Breast epithelium (tissue), 4 donors: Measurements from ENCODE around the gene POU2F3. TPM values are rescaled to one million over a fixed set of nuclear protein-coding genes. Genes with fewer than 3 reads are reported as not detected.
A peak's percentile ranks its signal among the peaks of the same experiment; 100 is the strongest.

Source experiments
- DNase-seq, 2 donors: peaks; one replicate each; pipeline ENCODE4 v3.0.0-alpha.2; 2019; ENCODE audit warnings: low spot score in 2 of 2
- H3K27ac ChIP-seq, 2 donors: fragments of 200-600 bp; sonication (generic) in 1 of 2; one replicate each; pipeline ENCODE4 v1.5.1; 2016 to 2019; ENCODE audit warnings: mild to moderate bottlenecking in 1 of 2
- H3K27me3 ChIP-seq, 2 donors: fragments of 200-600 bp; sonication (generic) in 1 of 2; one replicate each; pipeline versions ENCODE4 v1.5.1 to v1.6.0; 2017 to 2019; ENCODE audit warnings: control low read depth in 1 of 2, mild to moderate bottlenecking in 1 of 2
- H3K36me3 ChIP-seq: fragments of 200-600 bp; one replicate; pipeline ENCODE4 v1.5.1; 2019
- H3K4me1 ChIP-seq, 2 donors: fragments of 200-600 bp; sonication (generic); one replicate each; pipeline ENCODE4 v1.5.1; 2016 to 2019; ENCODE audit warnings: control low read depth in 1 of 2
- H3K4me3 ChIP-seq, 3 donors: fragments of 200-600 bp; sonication (generic); 1 replicate in 2 of 3; 2 replicates in 1 of 3; pipeline ENCODE4 v1.5.1; 2016 to 2019; ENCODE audit warnings: mild to moderate bottlenecking in 3 of 3, moderate library complexity in 2 of 3
- H3K9me3 ChIP-seq, 2 donors: fragments of 200-600 bp; sonication (generic) in 1 of 2; one replicate each; pipeline ENCODE4 v1.5.1; 2016 to 2019; ENCODE audit warnings: control low read depth in 1 of 2
- CTCF ChIP-seq, 3 donors: fragments of 450-650 bp; IDR thresholded peaks; one replicate each; pipeline ENCODE4 v1.5.1; 2016 to 2017; ENCODE audit warnings: antibody characterized with exemption in 3 of 3, mild to moderate bottlenecking in 3 of 3, moderate library complexity in 3 of 3
- POLR2A ChIP-seq: fragments of 450-650 bp; IDR thresholded peaks from one replicate; pipeline ENCODE4 v1.6.1; 2016; ENCODE audit warnings: antibody characterized with exemption, mild to moderate bottlenecking, moderate library complexity
- POLR2AphosphoS5 ChIP-seq, 3 donors: sonication (generic); formaldehyde crosslinking; IDR thresholded peaks; one replicate each; pipeline ENCODE4 v1.6.1; 2017; ENCODE audit warnings: antibody characterized with exemption in 3 of 3
- intact Hi-C: fragments of 100-400 bp; cut with DNase I; formaldehyde crosslinking; loops from one replicate; pipeline ENCODE4 v1.15.1; 2023; ENCODE audit warnings: low total_unique reads
- total RNA-seq, 3 donors: library from RNA; depleted of rRNA; stranded (reverse); fragments of >200 nt; gene quantifications; one replicate each; pipeline ENCODE4 v1.1.0, GENCODE V29; 2016

POU2F3 gene
- total RNA-seq, 3 donors from 2014 or later, result 3.9 to 7.0 TPM; not detected in 1

GRCh38 chr11:120334332-120334731, 94.4 kb downstream of the POU2F3 start:
- Histone ChIP-seq H3K4me3 (no peak overlapping the region), H3K27me3 (no peaks in the 10 kb centered on the region), H3K36me3 (no peaks in the 10 kb centered on the region), H3K9me3 (no peaks in the 10 kb centered on the region), H3K27ac (peak overlapping the region; percentile 68 to 98), H3K4me1 (peaks cover 0 to 10% of the 10 kb centered on the region in 2 donors)
- no peak for TF ChIP-seq CTCF (IDR thresholded peaks at IDR 0.05)
- TF ChIP-seq POLR2A, result no peak
- no peak for TF ChIP-seq POLR2AphosphoS5 (IDR thresholded peaks at IDR 0.05)
- no peak for DNase-seq
- intact Hi-C loops, result no loop called here

- Histone ChIP-seq H3K36me3 (no peaks in the 10 kb centered on the region), H3K9me3 (no peaks in the 10 kb centered on the region), H3K4me3 (peak overlapping the region; percentile 87 to 91 (median 90)), H3K4me1 (peaks cover 3 to 10% of the 10 kb centered on the region in 2 donors), H3K27ac (peak overlapping the region; percentile 98), H3K27me3 (no peaks in the 10 kb centered on the region)
- intact Hi-C loops, result no loop called here
- DNase-seq, result peak in 1 of 2 donors; percentile 67
- TF ChIP-seq CTCF (IDR thresholded peaks at IDR 0.05) (peak in 2 of 3 donors; percentile 64), POLR2A (peak; percentile 29), POLR2AphosphoS5 (IDR thresholded peaks at IDR 0.05) (peak in 2 of 3 donors; percentile 67 to 71)
Measured at GRCh38 chr11:120334894-120335462, 95.0 kb downstream of the POU2F3 start.

GRCh38 chr11:120335556-120335907, 95.6 kb downstream of the POU2F3 start:
- H3K36me3 ChIP-seq, result no peaks in the 10 kb centered on the region
- H3K27ac ChIP-seq, result peak overlapping the region; percentile 98
- TF ChIP-seq POLR2AphosphoS5 (IDR thresholded peaks at IDR 0.05) (no peak), CTCF (IDR thresholded peaks at IDR 0.05) (no peak), POLR2A (no peak)
- no peaks in the 10 kb centered on the region for H3K9me3 ChIP-seq
- peaks cover 4 to 10% of the 10 kb centered on the region in 2 donors for H3K4me1 ChIP-seq
- peak overlapping the region; percentile 87 to 91 (median 90) for H3K4me3 ChIP-seq
- intact Hi-C loops, result no loop called here
- no peaks in the 10 kb centered on the region for H3K27me3 ChIP-seq
- no peak for DNase-seq

- H3K9me3 ChIP-seq, result no peaks in the 10 kb centered on the region
- H3K27ac ChIP-seq, result peak within 1 kb of the TSS; percentile 98
- peak within 1 kb of the TSS; percentile 87 to 91 (median 90) for H3K4me3 ChIP-seq
- DNase-seq, result peak; percentile 92 to 95
- intact Hi-C loops, result no loop called here
- peaks cover 4 to 10% of the 10 kb centered on the region in 2 donors for H3K4me1 ChIP-seq
- no peaks in the 10 kb centered on the region for H3K36me3 ChIP-seq
- no peaks in the 10 kb centered on the region for H3K27me3 ChIP-seq
- TF ChIP-seq POLR2AphosphoS5 (IDR thresholded peaks at IDR 0.05) (peak; percentile 67 to 87 (median 81)), CTCF (IDR thresholded peaks at IDR 0.05) (no peak), POLR2A (peak; percentile 72)
Measured at GRCh38 chr11:120335908-120336640, 96.1 kb downstream of the POU2F3 start, which contains the start of gene ARHGEF12. Gene ARHGEF12 (plus strand): TSS chr11:120336413. CDS start chr11:120337244, 831 bp downstream.
